Tibial nerve (tissue), 3 donors: ENCODE measurements around the gene SSH2.

Source experiments
- CTCF ChIP-seq, 5 experiments: fragments of 200-600 bp in 3 of 5; fragments of 450-650 bp in 2 of 5; sonication (generic) in 3 of 5; IDR thresholded peaks; one replicate each; pipeline ENCODE4 v1.5.1; 2016 to 2019; ENCODE audit warnings: antibody characterized with exemption in 5 of 5, mild to moderate bottlenecking in 3 of 5, moderate library complexity in 2 of 5
- POLR2A ChIP-seq, 2 donors: fragments of 450-650 bp; IDR thresholded peaks; one replicate each; pipeline ENCODE4 v1.6.1; 2017; ENCODE audit warnings: antibody characterized with exemption in 2 of 2, mild to moderate bottlenecking in 2 of 2, moderate library complexity in 2 of 2

GRCh38 chr17:29918922-29919856 is 10.8 kb downstream of the SSH2 start:
- TF ChIP-seq CTCF (IDR thresholded peaks at IDR 0.05) (no peak), POLR2A (IDR thresholded peaks at IDR 0.05) (no peak)
